ENCODE data around the gene LHX2. TPM values are rescaled to one million over a fixed set of nuclear protein-coding genes. Genes with fewer than 3 reads are reported as not detected.

Gene LHX2
- polyA plus RNA-seq, 1 experiment, result 0.13 TPM

- no peak overlapping the region; the same call in 1 of the 2 replicates for H3K4me3 ChIP-seq (ENCODE audit: low read depth, low read length)
Measured at GRCh38 chr9:124018730-124019697, 7.4 kb downstream of the LHX2 start.

GRCh38 chr9:124019771-124020519 lies 8.4 kb downstream of the LHX2 start:
- CTCF ChIA-PET, result no interaction called here
- Histone ChIP-seq H3K27me3 (ENCODE audit: control insufficient read depth, insufficient read depth, low read length) (peaks cover 61% of the 10 kb centered on the region), H3K4me3 (ENCODE audit: low read depth, low read length) (no peak overlapping the region), H3K36me3 (ENCODE audit: control insufficient read depth, insufficient read depth, low read length) (no peaks in the 10 kb centered on the region)
- POLR2A ChIA-PET, result no interaction called here
- no peak for TF ChIP-seq CTCF (IDR thresholded peaks at IDR 0.05; ENCODE audit: insufficient read depth, low read depth, low read length)
- no peak for DNase-seq (ENCODE audit: low read depth)

More at GRCh38 chr9:124018730-124019697, 7.4 kb downstream of the LHX2 start:
- ChIA-PET POLR2A (no interaction called here), CTCF (interaction anchor here (0.9 kb wide), 1 partner anchor 294 kb away, joined by 3 read pairs; no protein-coding TSS in a partner anchor)
- Histone ChIP-seq H3K27me3 (ENCODE audit: control insufficient read depth, insufficient read depth, low read length) (peaks cover 64% of the 10 kb centered on the region), H3K36me3 (ENCODE audit: control insufficient read depth, insufficient read depth, low read length) (no peaks in the 10 kb centered on the region)
- DNase-seq (ENCODE audit: low read depth), result no peak
- TF ChIP-seq CTCF (IDR thresholded peaks at IDR 0.05; ENCODE audit: insufficient read depth, low read depth, low read length), result no peak

- no peak overlapping the region for H3K4me3 ChIP-seq (ENCODE audit: low read depth, low read length)
- no peaks in the 10 kb centered on the region for H3K36me3 ChIP-seq (ENCODE audit: control insufficient read depth, insufficient read depth, low read length)
- ChIA-PET POLR2A (no interaction called here), CTCF (no interaction called here)
- no peak for TF ChIP-seq CTCF (IDR thresholded peaks at IDR 0.05; ENCODE audit: insufficient read depth, low read depth, low read length)
- peaks cover 60% of the 10 kb centered on the region for H3K27me3 ChIP-seq (ENCODE audit: control insufficient read depth, insufficient read depth, low read length)
- no peak for DNase-seq (ENCODE audit: low read depth)
Measured at GRCh38 chr9:124020520-124021384, 9.2 kb downstream of the LHX2 start.

- no peak for DNase-seq (ENCODE audit: low read depth)
- CTCF ChIA-PET, result interaction anchor here (1.8 kb wide), 1 partner anchor 19 kb away, joined by 8 read pairs; no protein-coding TSS in a partner anchor
- Histone ChIP-seq H3K27me3 (ENCODE audit: control insufficient read depth, insufficient read depth, low read length) (peaks cover 60% of the 10 kb centered on the region), H3K4me3 (ENCODE audit: low read depth, low read length) (no peak overlapping the region), H3K36me3 (ENCODE audit: control insufficient read depth, insufficient read depth, low read length) (no peaks in the 10 kb centered on the region)
- TF ChIP-seq CTCF (IDR thresholded peaks at IDR 0.05; ENCODE audit: insufficient read depth, low read depth, low read length), result no peak
- POLR2A ChIA-PET, result no interaction called here
Measured at GRCh38 chr9:124021385-124021769, 9.8 kb downstream of the LHX2 start.
